B cell (primary cell): ENCODE measurements around the gene EIF3D. TPM values are rescaled to one million over a fixed set of nuclear protein-coding genes. Genes with fewer than 3 reads are reported as not detected.
A peak's percentile ranks its signal among the peaks of the same experiment; 100 is the strongest.

Experiments
- ATAC-seq: fragments of 200-7000 bp; cut with Tn5 transposase; one replicate; pipeline ENCODE4 v1.10.0; 2021; ENCODE audit warnings: low read depth, mild to moderate bottlenecking, moderate number of reproducible peaks, moderate library complexity
- CTCF ChIA-PET: fragments of 350-600 bp; sonication (Branson Sonifier 250); formaldehyde crosslinking; loops from one replicate; lab custom pipeline; 2021; ENCODE audit warnings: antibody characterized with exemption, inconsistent platforms; lab: Charles Lee
- POLR2A ChIA-PET: fragments of 350-600 bp; sonication (Branson Sonifier 250); formaldehyde crosslinking; loops from one replicate; lab custom pipeline; 2021; ENCODE audit warnings: antibody characterized with exemption; lab: Charles Lee
- DNase-seq: peaks from one replicate; pipeline ENCODE4 v3.0.0; 2013
- H2AFZ ChIP-seq: 2 replicates; pipeline ENCODE4 v1.6.1; 2012; ENCODE audit warnings: mild to moderate bottlenecking, low read depth, low read length; ENCODE audit not compliant: insufficient read depth, poor library complexity, severe bottlenecking
- H3K27ac ChIP-seq, 2 donors: 1 replicate in 1 of 2; 2 replicates in 1 of 2; pipeline ENCODE4 v1.5.1; 2012 to 2013; ENCODE audit warnings: low read length in 2 of 2, mild to moderate bottlenecking in 2 of 2, moderate library complexity in 1 of 2
- H3K27me3 ChIP-seq, 4 experiments: fragments of 200-600 bp in 1 of 4; sonication (generic) in 1 of 4; replicated peaks in 1 of 4; 1 replicate in 2 of 4; 2 replicates in 2 of 4; pipeline versions ENCODE4 v1.6.1 to v1.7.0; 2013 to 2016; ENCODE audit warnings: low read length in 3 of 4, mild to moderate bottlenecking in 2 of 4, mixed read lengths in 1 of 4, moderate library complexity in 1 of 4; ENCODE audit not compliant: insufficient read depth in 4 of 4, control insufficient read depth in 3 of 4; ENCODE audit errors: control extremely low read depth in 1 of 4
- H3K36me3 ChIP-seq, 2 experiments: replicated peaks in 1 of 2; 1 replicate in 1 of 2; 2 replicates in 1 of 2; pipeline versions ENCODE4 v1.6.1 to v1.7.1; 2013; ENCODE audit warnings: low read length in 1 of 2; ENCODE audit not compliant: insufficient read depth in 2 of 2, control insufficient read depth in 1 of 2; ENCODE audit errors: control extremely low read depth in 1 of 2, extremely low read depth in 1 of 2
- H3K4me1 ChIP-seq, 2 donors: fragments of 200-600 bp in 1 of 2; sonication (generic) in 1 of 2; 1 replicate in 1 of 2; 2 replicates in 1 of 2; pipeline versions ENCODE4 v1.5.1 to v1.6.1; 2013 to 2017; ENCODE audit warnings: low read length in 2 of 2; ENCODE audit not compliant: control insufficient read depth in 2 of 2, insufficient read depth in 2 of 2
- H3K4me2 ChIP-seq: replicated peaks from 2 replicates; pipeline ENCODE3; 2012; ENCODE audit warnings: mild to moderate bottlenecking, low read depth, low read length; ENCODE audit not compliant: poor library complexity, severe bottlenecking
- H3K4me3 ChIP-seq, 5 experiments: fragments of 200-600 bp in 1 of 5; sonication (generic) in 1 of 5; 1 replicate in 3 of 5; 2 replicates in 2 of 5; pipeline versions ENCODE4 v1.5.1 to v1.7.0; 2011 to 2016; ENCODE audit warnings: low read length in 4 of 5, mild to moderate bottlenecking in 4 of 5, low read depth in 2 of 5, control low read depth in 1 of 5, moderate library complexity in 1 of 5; ENCODE audit not compliant: insufficient read depth in 1 of 5; ENCODE audit errors: control extremely low read depth in 1 of 5, extremely low read depth in 1 of 5
- H3K79me2 ChIP-seq: fragments of 200-600 bp; sonication (generic); one replicate; pipeline ENCODE4 v1.6.0; 2016; ENCODE audit warnings: low read length; ENCODE audit not compliant: control insufficient read depth, insufficient read depth
- H3K9ac ChIP-seq: fragments of 200-600 bp; sonication (generic); 2 replicates; pipeline ENCODE4 v1.6.1; 2017; ENCODE audit warnings: mild to moderate bottlenecking, low read length, moderate library complexity
- H3K9me3 ChIP-seq, 3 donors: one replicate each; pipeline versions ENCODE4 v1.6.1 to v1.7.1; 2013; ENCODE audit warnings: low read length in 2 of 3; ENCODE audit not compliant: control insufficient read depth in 2 of 3, insufficient read depth in 1 of 3; ENCODE audit errors: control extremely low read depth in 1 of 3
- H4K20me1 ChIP-seq: 2 replicates; pipeline ENCODE4 v1.6.0; 2012; ENCODE audit warnings: mild to moderate bottlenecking, low read length; ENCODE audit not compliant: insufficient read depth, control insufficient read depth, poor library complexity, severe bottlenecking
- H3K27ac Mint-ChIP-seq: one replicate; pipeline ENCODE4 v1.8.0; 2021; ENCODE audit warnings: mixed read lengths
- H3K27me3 Mint-ChIP-seq: one replicate; pipeline ENCODE4 v1.8.0; 2021; ENCODE audit warnings: mixed read lengths
- H3K4me1 Mint-ChIP-seq: one replicate; pipeline ENCODE4 v1.8.0; 2021; ENCODE audit warnings: mixed read lengths
- H3K4me3 Mint-ChIP-seq: one replicate; pipeline ENCODE4 v1.8.0; 2021; ENCODE audit warnings: mixed read lengths
- H3K9me3 Mint-ChIP-seq: one replicate; pipeline ENCODE4 v1.8.0; 2022; ENCODE audit warnings: mixed read lengths; ENCODE audit not compliant: insufficient read depth
- EZH2 ChIP-seq: IDR thresholded peaks from 2 replicates; pipeline ENCODE4 v1.6.1; 2012; ENCODE audit warnings: borderline replicate concordance, low read depth, mild to moderate bottlenecking, moderate library complexity, low read length; ENCODE audit not compliant: insufficient read depth, poor library complexity, severe bottlenecking
- WGBS: methylation state at CpG from one replicate; pipeline ENCODE4 v1.1.5; 2013; ENCODE audit warnings: missing lambda C conversion rate; ENCODE audit not compliant: insufficient coverage; 5-methylcytosine and 5-hydroxymethylcytosine counted together
- intact Hi-C: fragments of 100-400 bp; cut with micrococcal nuclease; formaldehyde crosslinking; loops from one replicate; pipeline ENCODE4 v1.10.0; 2022
- polyA plus RNA-seq: library from polyadenylated mRNA; depleted of rRNA; stranded (reverse); fragments of >200 nt; gene quantifications from 2 replicates; pipeline ENCODE4 v1.2.3, GENCODE V29; 2012
- total RNA-seq, 2 donors: library from RNA; stranded (reverse); fragments of 120-200 nt in 1 of 2; gene quantifications; 1 replicate in 1 of 2; 2 replicates in 1 of 2; pipeline versions ENCODE4 v1.2.3 to v1.2.4, GENCODE V29; 2013 to 2022
- TF ChIP-seq, protein P1 (sequence below): fragments of 200-600 bp; IDR thresholded peaks from one replicate; pipeline ENCODE4 v1.8.0; 2022; ENCODE audit warnings: antibody characterized with exemption, mild to moderate bottlenecking

EIF3D gene
- total and polyA plus RNA-seq, 2 donors (not counting 1 experiment from before 2014, with no cell fraction given): 274 to 324 TPM

DNA sequence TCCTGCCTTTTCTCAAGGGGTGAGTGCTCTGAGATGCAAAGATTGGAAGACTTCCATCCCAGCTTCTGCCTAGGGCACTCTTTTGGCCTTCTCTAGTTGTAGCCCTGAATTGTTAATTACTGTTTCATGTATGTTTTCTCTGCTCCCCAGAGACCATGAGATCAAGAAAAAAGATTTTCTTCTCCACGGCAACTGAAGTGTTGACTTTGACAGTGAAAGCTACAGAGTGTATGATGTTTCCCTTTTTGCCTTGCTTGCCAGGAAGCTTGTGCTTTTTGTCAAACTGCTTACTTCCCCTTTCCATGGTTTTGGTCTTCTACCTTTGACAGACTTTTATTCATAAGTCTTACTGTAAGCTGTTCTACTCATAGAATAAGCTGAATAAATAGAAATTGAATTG is 23.3 kb upstream of the EIF3D start:
- no peak overlapping the region for H2AFZ ChIP-seq
- peaks cover 33 to 55% of the 10 kb centered on the region in 2 donors for H3K4me1 ChIP-seq
- no peaks in the 10 kb centered on the region for H3K9me3 ChIP-seq
- ChIA-PET CTCF (interaction anchor here (0.7 to 2.1 kb wide), 11 partner anchors 9 to 1015 kb away, joined by 3 to 8 read pairs (median 3); no protein-coding TSS in a partner anchor), POLR2A (interaction anchor here (1.3 kb wide), 1 partner anchor 23 kb away, joined by 3 read pairs; no protein-coding TSS in a partner anchor)
- ATAC-seq: peak; percentile 90
- H3K4me3 Mint-ChIP-seq: peak overlapping the region; percentile 78
- H3K36me3 ChIP-seq: no peaks in the 10 kb centered on the region
- H3K4me3 ChIP-seq: peak overlapping the region in 2 of 5 experiments; percentile 20 to 23
- no peaks in the 10 kb centered on the region for H3K9me3 Mint-ChIP-seq
- no peaks in the 10 kb centered on the region for H3K79me2 ChIP-seq
- peak overlapping the region; percentile 98 for H3K27ac Mint-ChIP-seq
- no peaks in the 10 kb centered on the region for H3K27me3 ChIP-seq
- no peaks in the 10 kb centered on the region for H4K20me1 ChIP-seq
- peak; percentile 85 for DNase-seq
- H3K4me2 ChIP-seq: peak overlapping the region; percentile 63
- H3K4me1 Mint-ChIP-seq: peaks cover 48% of the 10 kb centered on the region
- intact Hi-C loops: loop anchor here (1.0 kb wide), 2 partner anchors 23 to 230 kb away; partner anchors contain the start of gene EIF3D
- WGBS: no CpG with 5 or more reads among the region's 1 CpG
- TF ChIP-seq, protein P1, sequence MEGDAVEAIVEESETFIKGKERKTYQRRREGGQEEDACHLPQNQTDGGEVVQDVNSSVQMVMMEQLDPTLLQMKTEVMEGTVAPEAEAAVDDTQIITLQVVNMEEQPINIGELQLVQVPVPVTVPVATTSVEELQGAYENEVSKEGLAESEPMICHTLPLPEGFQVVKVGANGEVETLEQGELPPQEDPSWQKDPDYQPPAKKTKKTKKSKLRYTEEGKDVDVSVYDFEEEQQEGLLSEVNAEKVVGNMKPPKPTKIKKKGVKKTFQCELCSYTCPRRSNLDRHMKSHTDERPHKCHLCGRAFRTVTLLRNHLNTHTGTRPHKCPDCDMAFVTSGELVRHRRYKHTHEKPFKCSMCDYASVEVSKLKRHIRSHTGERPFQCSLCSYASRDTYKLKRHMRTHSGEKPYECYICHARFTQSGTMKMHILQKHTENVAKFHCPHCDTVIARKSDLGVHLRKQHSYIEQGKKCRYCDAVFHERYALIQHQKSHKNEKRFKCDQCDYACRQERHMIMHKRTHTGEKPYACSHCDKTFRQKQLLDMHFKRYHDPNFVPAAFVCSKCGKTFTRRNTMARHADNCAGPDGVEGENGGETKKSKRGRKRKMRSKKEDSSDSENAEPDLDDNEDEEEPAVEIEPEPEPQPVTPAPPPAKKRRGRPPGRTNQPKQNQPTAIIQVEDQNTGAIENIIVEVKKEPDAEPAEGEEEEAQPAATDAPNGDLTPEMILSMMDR: no peak
- TF ChIP-seq EZH2: no peak
- peak overlapping the region; percentile 49 for H3K9ac ChIP-seq
- H3K27me3 Mint-ChIP-seq: no peaks in the 10 kb centered on the region
- peak overlapping the region; percentile 88 to 89 for H3K27ac ChIP-seq

DNA sequence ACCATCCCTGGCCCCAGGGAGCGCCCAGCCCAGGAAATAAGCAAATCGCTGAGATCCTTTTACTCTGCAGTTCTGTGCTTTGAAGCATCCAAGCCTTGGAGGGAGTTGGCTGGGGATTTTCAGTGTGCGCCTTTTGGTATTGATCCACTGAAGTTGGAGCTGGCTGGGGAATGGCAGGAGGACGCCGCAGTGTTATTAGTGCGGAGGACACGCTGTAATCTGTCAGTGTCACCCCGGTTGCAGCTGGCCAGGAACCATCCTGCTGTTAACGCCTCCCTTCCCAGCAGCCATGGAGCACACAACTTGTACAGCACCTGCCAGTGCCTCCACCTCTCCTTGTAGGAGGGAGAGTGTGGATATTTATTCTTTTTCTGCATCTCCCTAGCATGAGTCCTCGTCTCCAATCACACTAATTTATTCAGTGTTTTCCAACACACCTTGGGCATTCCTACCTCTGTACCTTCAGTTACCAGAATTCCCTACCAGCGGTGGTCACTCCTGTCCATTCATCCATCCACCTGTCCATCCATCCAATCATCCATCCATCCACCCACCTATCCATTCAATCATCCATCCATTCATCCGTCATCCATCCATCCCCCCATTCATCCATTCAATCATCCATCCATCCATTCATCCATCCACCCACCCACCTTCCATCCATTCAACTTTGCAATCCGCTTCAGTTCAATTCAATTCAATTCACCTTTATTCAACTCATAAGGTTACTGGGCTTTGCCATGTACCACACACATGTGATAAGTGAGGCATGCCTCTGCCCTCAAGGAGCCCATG is 21.9 kb upstream of the EIF3D start:
- CTCF ChIA-PET: interaction anchor here (0.6 to 2.1 kb wide), 6 partner anchors 10 to 309 kb away, joined by 3 to 8 read pairs (median 4); no protein-coding TSS in a partner anchor
- H3K27ac ChIP-seq: peak overlapping the region; percentile 88 to 89
- WGBS: 94% methylated on average over 11 of the region's 13 CpGs
- no peaks in the 10 kb centered on the region for H3K79me2 ChIP-seq
- Mint-ChIP-seq H3K27ac (peak overlapping the region; percentile 98), H3K4me3 (peak overlapping the region; percentile 45), H3K9me3 (no peaks in the 10 kb centered on the region), H3K4me1 (peaks cover 50% of the 10 kb centered on the region), H3K27me3 (no peaks in the 10 kb centered on the region)
- no peaks in the 10 kb centered on the region for H3K27me3 ChIP-seq
- H3K9me3 ChIP-seq: no peaks in the 10 kb centered on the region
- no peak for TF ChIP-seq EZH2
- TF ChIP-seq, protein P1: no peak
- H3K4me2 ChIP-seq: peak overlapping the region; percentile 63
- peak overlapping the region; percentile 8 for H2AFZ ChIP-seq
- DNase-seq (no peak), ATAC-seq (no peak)
- no peak overlapping the region for H3K4me3 ChIP-seq
- peaks cover 33 to 59% of the 10 kb centered on the region in 2 donors for H3K4me1 ChIP-seq
- no peaks in the 10 kb centered on the region for H4K20me1 ChIP-seq
- H3K9ac ChIP-seq: no peak overlapping the region
- POLR2A ChIA-PET: interaction anchor here (0.6 kb wide), 1 partner anchor 17 kb away, joined by 7 read pairs; no protein-coding TSS in a partner anchor
- no peaks in the 10 kb centered on the region for H3K36me3 ChIP-seq
- intact Hi-C loops: no loop called here
